Stimulated activated CD8-positive, alpha-beta memory T cell treated with anti-CD3 and anti-CD28 coated beads, Interleukin-15, amount 100 ng/mL, for 4 hours (primary cell): ENCODE data around the gene CTRL.

Experiments
- DNase-seq, 2 donors: peaks; one replicate each; pipeline ENCODE4 v3.0.0-alpha.2; 2020; ENCODE audit warnings: low read depth in 2 of 2

CTRL gene

DNA sequence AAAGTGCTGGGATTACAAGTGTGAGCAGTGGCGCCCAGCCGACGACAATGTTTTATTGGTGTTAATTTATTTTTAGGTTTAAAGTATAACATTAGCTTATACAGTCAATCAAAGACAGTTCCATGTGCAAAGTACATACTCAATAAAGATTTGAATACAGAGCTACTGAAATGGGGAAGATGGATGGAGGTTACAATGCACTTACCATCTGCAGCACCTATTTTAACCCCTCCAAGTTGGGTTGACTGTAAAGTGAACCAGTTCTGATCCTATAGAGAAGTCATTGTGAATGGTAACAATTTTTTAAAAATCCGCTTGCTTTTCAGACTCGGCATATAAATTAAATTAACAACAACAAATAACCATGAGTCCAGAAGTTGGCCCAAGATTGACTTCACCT lies 39.3 kb downstream of the CTRL start:
- DNase-seq = no peak

DNA sequence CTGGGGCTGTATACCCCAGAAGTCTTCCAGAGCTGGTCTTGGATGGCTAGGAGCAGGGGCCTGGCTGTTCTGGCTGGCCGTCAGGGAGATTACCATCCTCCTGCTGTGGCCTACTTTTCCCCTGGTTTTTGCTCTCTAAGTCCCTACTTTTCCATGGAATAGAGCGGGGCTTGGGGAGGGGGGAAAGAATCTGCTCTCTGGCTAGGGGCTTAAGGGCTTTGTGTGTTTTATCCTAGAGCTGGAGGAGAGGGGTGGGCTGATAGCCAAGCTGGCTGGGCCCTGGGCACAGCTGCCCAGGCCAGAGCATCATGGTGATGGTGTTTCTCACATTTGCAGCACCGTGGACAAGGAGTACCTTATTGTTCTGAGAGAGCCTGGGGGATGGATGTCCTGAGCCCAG lies 43.3 kb downstream of the CTRL start:
- DNase-seq = no peak

DNA sequence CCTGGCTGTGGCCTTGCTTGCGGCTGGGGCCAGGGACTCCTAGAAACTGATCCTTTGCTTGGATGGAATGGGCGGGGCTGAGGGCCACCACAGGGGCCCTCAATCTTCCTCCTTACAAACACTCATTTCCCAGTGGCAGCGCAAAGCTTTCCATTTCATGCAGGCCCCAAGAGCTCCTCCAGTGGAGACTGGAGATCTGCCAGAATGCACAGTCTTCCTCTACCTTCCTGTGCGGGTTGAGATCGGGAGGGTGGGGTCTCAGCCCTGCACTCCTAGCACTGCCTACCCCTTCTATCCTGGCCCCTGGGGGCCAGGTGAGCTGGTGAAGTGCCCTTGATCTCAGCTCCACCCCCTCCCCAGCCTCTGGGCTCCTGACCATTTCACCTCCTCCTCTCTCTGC lies 45.3 kb downstream of the CTRL start:
- no peak for DNase-seq

DNA sequence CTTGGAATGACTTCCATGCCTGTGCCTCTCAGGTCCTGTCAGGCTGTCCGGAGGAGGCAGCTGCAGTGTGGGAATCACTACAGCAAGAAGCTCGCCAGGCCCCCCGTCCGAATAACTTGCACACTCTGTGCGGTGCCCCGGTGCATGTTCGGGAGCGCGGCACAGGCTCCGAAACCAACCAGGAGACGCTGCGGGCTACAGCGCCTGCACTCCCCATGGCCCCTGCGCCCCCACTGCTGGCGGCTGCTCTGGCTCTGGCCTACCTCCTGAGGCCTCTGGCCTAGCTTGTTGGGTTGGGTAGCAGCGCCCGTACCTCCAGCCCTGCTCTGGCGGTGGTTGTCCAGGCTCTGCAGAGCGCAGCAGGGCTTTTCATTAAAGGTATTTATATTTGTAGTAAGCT lies 45.7 kb downstream of the CTRL start:
- DNase-seq = no peak

DNA sequence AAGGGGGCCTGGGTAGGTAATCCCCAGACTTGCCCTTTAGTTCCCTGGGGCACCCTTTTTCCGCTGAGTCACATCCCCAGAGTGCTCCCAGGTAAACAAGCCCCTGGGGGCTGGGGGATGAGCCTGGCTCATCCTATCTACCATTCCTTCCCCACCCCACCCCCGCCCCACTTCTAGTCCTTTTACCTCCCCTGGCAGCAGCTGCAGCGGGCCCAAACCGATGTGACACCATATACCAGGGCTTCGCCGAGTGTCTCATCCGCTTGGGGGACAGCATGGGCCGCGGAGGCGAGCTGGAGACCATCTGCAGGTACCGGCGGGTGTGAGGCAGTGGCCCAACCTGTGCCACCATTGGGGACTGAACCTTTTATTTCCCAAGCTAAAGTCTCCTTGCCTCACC lies 46.1 kb downstream of the CTRL start:
- no peak for DNase-seq

DNA sequence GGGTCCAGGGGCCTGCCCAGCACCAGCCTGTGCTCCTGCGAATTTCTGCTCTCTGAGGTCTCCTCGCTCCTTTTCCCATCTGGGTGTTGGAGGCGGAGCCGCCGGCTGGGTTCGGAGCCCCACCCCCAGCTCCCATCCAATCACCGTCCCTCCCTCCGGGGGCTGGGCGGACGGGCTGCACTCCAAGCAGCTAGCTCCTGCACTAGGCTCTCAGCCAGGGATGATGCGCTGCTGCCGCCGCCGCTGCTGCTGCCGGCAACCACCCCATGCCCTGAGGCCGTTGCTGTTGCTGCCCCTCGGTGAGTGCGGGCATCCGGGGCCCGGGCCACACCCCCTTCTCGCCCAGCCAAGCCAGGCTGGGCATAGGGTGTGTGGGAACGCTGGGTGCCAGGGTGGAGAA lies 47.0 kb downstream of the CTRL start, which contains the start of gene NRN1L:
Gene NRN1L (plus strand): TSS at position 202 of the 400 bp plus-strand sequence. CDS start 19 bp downstream, at position 221.
- no peak for DNase-seq

DNA sequence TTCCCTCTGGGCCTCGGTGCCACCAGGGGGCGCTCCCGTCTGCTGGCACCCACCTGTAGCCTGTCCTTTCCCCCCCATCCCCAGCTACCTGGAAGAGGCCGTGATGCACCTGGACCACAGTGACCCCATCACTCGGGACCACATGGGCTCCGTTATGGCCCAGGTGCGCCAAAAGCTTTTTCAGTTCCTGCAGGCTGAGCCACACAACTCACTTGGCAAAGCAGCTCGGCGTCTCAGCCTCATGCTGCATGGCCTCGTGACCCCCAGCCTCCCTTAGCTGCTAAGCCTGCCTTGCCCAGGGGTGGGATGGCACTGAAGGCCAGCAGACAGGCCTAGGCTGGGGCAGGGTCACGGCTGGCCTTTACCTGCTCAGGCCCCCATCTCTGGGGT lies 47.8 kb downstream of the CTRL start:
- peak; percentile 39 to 50 for DNase-seq

DNA sequence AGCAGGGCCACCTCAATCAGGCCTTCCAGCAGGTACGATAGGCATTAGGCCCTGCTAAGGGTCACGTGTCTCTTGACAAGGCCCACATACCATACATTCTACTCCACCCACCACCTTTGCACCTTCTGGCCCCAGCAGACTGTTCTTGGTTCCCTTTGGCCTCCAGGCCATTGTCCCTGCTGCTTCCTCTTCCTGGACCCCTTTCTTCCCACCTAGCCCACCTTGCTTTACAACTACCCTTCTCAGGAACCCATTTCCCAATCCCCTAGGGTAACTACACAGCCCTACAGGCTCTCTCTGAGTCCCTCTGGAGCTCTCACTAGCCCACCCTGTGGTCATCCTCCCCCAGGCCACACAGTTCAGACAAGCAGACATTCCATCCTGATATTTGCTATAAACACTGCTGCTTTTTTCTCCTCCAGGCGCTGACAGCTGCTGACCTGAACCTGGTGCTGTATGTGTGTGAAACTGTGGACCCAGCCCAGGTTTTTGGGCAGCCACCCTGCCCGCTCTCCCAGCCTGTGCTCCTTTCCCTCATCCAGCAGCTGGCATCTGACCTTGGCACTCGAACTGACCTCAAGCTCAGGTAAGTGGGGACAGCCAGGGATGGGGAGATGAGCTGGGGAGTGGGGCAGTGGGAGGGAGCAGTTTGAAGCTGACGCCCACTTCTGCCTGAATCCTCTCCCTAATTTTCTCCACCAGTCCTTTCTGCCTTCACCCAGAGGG lies 48.4 kb downstream of the CTRL start:
- DNase-seq = no peak

DNA sequence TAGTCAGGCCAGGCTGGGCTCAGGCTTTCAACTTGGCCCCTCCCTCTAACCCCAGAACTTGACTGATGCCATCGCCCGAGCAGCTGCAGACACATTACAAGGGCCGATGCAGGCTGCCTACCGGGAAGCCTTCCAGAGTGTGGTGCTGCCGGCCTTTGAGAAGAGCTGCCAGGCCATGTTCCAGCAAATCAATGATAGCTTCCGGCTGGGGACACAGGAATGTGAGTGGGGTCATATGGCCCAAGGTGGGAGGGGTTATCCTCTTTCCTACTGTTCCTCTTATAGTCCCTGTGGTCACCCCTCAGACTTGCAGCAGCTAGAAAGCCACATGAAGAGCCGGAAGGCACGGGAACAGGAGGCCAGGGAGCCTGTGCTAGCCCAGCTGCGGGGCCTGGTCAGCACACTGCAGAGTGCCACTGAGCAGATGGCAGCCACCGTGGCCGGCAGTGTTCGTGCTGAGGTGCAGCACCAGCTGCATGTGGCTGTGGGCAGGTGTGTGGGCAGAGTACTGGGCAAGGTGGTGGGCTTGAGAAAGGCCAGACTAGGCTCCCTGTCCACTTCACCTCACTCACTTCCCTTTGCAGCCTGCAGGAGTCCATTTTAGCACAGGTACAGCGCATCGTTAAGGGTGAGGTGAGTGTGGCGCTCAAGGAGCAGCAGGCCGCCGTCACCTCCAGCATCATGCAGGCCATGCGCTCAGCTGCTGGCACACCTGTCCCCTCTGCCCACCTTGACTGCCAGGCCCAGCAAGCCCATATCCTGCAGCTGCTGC lies 49.1 kb downstream of the CTRL start:
- DNase-seq = no peak

DNA sequence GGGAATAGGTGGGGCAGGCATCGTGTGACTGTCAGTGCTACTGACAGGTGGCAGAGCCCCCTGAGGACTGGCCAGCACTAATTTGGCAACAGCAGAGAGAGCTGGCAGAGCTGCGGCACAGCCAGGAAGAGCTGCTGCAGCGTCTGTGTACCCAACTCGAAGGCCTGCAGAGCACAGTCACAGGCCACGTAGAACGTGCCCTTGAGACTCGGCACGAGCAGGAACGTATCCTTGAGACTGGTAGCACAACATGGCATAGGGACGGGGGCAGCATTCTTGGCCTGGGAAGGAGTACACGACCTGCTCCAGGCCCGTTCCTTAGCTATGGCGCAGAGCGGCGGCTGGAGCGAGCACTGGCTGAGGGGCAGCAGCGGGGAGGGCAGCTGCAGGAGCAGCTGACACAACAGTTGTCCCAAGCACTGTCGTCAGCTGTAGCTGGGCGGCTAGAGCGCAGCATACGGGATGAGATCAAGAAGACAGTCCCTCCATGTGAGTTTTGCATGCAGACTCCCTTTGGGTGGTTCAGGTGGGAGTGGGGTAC lies 50.0 kb downstream of the CTRL start:
- DNase-seq = no peak

DNA sequence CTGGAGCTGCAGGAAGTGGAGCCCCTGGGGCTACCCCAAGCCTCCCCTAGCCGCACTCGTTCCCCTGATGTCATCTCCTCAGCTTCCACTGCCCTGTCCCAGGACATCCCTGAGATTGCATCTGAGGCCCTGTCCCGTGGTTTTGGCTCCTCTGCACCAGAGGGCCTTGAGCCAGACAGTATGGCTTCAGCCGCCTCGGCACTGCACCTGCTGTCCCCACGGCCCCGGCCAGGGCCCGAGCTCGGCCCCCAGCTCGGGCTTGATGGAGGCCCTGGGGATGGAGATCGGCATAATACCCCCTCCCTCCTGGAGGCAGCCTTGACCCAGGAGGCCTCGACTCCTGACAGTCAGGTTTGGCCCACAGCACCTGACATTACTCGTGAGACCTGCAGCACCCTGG lies 51.1 kb downstream of the CTRL start:
- DNase-seq = no peak

DNA sequence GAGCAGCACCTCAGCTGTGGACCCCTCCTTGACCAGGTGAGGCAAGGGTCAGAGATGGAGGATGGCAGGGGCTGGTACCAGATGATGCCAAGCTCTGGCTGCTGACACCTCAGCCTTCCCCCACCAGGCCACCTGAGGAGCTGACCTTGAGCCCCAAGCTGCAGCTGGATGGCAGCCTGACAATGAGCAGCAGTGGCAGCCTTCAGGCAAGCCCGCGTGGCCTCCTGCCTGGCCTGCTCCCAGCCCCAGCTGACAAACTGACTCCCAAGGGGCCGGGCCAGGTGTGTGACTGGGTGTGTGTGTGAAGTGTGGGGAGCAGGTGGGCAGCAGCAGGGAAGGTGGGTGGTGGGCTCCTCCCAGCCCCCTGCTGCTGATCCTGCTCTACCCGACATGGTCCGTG lies 51.7 kb downstream of the CTRL start:
- DNase-seq = no peak
